ENCODE measurements around the gene SLC35D2. TPM values are rescaled to one million over a fixed set of nuclear protein-coding genes. Genes with fewer than 3 reads are reported as not detected.
A peak's percentile ranks its signal among the peaks of the same experiment; 100 is the strongest.

The SLC35D2 gene
- total RNA-seq, 1 donor, result 14.6 TPM

DNA sequence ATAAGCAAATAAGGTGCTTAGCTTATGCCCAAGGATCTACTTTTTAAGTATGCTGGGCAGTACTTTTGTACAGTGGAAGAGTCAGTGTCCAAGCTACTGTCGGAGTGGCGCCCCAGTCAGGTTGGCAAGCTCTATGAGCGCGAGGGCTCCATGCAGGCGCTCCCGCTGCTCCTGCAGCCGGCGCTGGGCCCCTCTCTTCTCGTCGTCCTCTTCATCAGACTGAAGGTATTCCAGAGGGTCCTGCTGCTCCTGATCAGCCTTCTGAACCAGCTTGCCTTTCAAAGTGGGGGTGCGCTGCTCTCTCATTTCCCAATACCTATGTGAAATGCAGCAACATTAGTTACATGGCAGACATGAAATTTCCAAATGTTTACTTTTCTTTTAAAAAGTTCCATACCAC, 4.6 kb upstream of the SLC35D2 start:
- DNase-seq (ENCODE audit: low read depth), result no peak
- no peak overlapping the region for H3K4me3 ChIP-seq (ENCODE audit: low read depth, low read length)
- TF ChIP-seq, protein P1, sequence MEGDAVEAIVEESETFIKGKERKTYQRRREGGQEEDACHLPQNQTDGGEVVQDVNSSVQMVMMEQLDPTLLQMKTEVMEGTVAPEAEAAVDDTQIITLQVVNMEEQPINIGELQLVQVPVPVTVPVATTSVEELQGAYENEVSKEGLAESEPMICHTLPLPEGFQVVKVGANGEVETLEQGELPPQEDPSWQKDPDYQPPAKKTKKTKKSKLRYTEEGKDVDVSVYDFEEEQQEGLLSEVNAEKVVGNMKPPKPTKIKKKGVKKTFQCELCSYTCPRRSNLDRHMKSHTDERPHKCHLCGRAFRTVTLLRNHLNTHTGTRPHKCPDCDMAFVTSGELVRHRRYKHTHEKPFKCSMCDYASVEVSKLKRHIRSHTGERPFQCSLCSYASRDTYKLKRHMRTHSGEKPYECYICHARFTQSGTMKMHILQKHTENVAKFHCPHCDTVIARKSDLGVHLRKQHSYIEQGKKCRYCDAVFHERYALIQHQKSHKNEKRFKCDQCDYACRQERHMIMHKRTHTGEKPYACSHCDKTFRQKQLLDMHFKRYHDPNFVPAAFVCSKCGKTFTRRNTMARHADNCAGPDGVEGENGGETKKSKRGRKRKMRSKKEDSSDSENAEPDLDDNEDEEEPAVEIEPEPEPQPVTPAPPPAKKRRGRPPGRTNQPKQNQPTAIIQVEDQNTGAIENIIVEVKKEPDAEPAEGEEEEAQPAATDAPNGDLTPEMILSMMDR (IDR thresholded peaks at IDR 0.05; ENCODE audit: insufficient read depth, low read length), result no peak

DNA sequence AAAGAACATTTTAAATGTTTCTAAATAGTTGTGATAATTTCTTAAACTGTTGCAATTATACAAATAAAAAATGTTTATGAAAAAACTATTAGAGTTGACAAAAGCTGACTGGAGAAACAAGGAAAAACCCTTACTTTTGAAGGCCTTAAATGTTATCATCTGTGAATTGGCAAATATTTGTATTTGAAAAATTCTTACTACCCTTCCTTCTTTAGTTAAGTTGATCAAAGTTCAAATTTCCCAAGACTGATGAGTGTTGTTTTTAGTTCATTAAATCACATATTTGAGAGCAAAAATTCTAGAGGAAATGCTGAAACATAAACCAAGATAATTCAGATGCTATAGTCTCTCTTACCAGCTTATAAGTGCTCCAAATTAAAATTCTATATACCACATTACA, 2.6 kb upstream of the SLC35D2 start:
- DNase-seq (ENCODE audit: low read depth), result no peak
- no peak overlapping the region for H3K4me3 ChIP-seq (ENCODE audit: low read depth, low read length)
- TF ChIP-seq, protein P1 (IDR thresholded peaks at IDR 0.05; ENCODE audit: insufficient read depth, low read length), result no peak

DNA sequence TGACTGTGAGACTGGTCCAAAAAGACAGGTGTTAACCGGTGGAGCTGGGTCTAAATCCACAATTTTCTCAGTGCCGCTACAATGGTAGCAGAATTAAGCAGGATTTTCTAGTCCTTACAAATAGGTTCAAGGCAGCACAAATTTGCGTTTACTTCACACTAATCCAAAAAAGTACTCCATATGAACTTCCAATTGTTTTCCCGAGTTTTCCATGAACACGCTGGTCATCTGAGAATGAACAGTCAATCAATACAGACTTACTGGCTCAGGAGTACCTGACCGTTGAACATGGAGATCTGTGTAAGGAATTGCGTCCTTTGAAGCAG, 709 bp downstream of the SLC35D2 start:
- TF ChIP-seq, protein P1 (IDR thresholded peaks at IDR 0.05; ENCODE audit: insufficient read depth, low read length), result no peak
- peak; percentile 33 for DNase-seq (ENCODE audit: low read depth)

DNA sequence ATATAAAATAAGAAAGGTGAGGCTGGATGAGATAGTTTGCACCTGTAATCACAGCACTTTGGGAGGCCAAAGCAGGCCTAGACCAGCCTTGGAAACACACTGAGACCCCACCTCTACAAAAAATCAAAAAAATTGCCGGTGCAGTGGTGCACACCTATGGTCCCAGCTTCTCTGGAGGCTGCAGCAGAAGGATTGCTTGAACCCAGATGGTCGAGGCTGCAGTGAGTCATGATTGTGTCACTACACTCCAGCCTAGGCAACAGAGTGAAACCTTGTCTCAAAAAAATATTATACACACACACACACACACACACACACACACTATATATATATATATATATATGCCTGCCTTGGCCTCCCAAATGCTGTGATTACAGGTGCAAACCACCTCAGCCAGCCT, 1.3 kb downstream of the SLC35D2 start:
- TF ChIP-seq, protein P1 (IDR thresholded peaks at IDR 0.05; ENCODE audit: insufficient read depth, low read length), result no peak
- peak overlapping the region; percentile 69 for H3K4me3 ChIP-seq (ENCODE audit: low read depth, low read length)
- peak; percentile 23 for DNase-seq (ENCODE audit: low read depth)

More for the DNA sequence above, 709 bp downstream of the SLC35D2 start:
- H3K4me3 ChIP-seq (ENCODE audit: low read depth, low read length), result peak overlapping the region; percentile 69

DNA sequence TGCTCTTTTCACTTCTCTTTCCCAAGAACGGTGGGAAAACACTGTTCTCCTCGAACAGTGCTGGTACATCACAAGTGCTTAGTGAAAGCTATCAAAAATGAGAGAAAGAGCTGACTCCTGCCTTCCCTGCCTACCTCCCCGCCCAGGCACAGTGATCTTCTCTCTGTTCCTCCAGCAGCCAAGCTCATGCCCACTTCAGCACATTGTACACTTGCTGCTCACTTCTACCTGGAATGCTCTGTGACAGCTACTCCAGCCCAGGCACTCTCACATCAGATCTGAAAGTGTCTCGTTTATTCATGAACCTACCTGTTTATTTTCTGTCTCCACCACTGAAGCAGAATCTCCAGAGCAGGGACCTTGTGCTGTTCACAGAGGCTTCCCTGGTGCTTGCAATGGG, 1.8 kb downstream of the SLC35D2 start:
- TF ChIP-seq, protein P1 (IDR thresholded peaks at IDR 0.05; ENCODE audit: insufficient read depth, low read length), result no peak
- peak overlapping the region; percentile 41 for H3K4me3 ChIP-seq (ENCODE audit: low read depth, low read length)
- DNase-seq (ENCODE audit: low read depth), result no peak

DNA sequence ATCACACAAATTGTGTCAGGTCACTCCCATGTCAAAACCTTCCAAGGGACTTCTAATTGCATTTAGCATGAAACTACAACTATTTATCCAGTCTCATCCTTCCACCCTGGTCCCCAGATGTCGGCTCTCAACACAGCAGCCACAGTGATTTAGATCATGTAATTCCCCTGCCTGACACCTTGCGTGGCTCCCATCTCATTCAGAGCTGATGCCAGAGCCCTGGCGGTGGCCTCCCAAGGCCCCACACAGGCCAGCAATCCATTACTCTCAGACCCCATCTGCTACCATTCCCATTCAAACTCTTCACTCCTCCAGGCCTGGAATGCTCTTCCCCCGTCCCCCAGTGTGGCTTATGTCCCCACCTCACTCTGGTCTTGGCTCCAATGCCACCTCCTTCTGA, 2.4 kb downstream of the SLC35D2 start:
- H3K4me3 ChIP-seq (ENCODE audit: low read depth, low read length), result no peak overlapping the region
- TF ChIP-seq, protein P1 (IDR thresholded peaks at IDR 0.05; ENCODE audit: insufficient read depth, low read length), result no peak
- DNase-seq (ENCODE audit: low read depth), result no peak

DNA sequence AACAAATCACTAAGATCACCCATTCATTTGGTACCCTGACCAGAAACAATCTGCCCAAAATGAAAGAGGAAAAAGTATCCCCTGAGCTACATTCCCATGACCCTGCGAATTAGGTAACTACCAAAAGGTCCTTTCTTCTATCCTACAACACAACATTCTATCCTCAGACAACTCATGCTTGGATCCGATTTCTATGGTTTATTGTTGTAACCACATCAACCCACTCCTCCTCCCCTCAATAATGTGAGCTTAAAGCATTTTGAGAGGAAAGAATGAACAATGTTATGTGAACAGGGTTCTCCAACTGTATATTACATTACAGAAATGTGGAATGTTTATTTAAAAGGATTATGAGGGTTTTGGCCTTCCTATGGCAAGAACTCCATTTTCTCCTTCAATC, 4.0 kb downstream of the SLC35D2 start:
- no peak overlapping the region for H3K4me3 ChIP-seq (ENCODE audit: low read depth, low read length)
- no peak for DNase-seq (ENCODE audit: low read depth)
- TF ChIP-seq, protein P1 (IDR thresholded peaks at IDR 0.05; ENCODE audit: insufficient read depth, low read length), result no peak

Data from fibroblast of the aortic adventitia (primary cell).